Hematopoietic multipotent progenitor cell treated with erythropoietin and hydrocortisone succinate and interleukin-3 and kit ligand, for 17 days (in vitro differentiated cells): Measurements from ENCODE around the gene MRGPRX3.
"Not testable (repeated sequence)": the region's sequence is repeated elsewhere in the genome, so short reads cannot be mapped to it uniquely, and the experiment has no call there.

Source experiments
- DNase-seq: peaks from one replicate; pipeline ENCODE4 v3.0.0-alpha.2; 2015; ENCODE audit warnings: low spot score

The MRGPRX3 gene

GRCh38 chr11:18132341-18132740 is at the start of gene MRGPRX3:
Gene MRGPRX3 (plus strand): TSS chr11:18132571. CDS start chr11:18137203, 4,632 bp downstream.
- no peak for DNase-seq

DNA sequence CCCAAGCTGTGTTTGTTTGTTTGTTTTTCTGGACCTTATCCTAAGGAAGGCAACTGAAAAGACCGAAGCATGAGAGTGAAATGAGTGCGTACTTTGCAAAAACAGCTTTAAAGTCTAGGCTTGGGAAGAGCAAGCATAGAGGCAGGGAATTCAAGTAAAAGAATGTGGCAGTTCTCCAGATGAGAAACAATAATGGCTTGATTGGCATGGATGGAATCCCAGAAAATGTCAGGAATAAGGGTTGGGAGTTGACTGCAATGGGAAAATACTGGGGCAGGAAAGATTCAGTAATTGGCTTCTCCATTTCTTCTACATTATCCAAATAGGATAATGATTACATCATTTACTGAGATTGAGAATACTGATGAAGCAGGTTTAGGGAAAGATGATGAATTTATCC is 44.0 kb upstream of the MRGPRX3 start:
- no peak for DNase-seq

DNA sequence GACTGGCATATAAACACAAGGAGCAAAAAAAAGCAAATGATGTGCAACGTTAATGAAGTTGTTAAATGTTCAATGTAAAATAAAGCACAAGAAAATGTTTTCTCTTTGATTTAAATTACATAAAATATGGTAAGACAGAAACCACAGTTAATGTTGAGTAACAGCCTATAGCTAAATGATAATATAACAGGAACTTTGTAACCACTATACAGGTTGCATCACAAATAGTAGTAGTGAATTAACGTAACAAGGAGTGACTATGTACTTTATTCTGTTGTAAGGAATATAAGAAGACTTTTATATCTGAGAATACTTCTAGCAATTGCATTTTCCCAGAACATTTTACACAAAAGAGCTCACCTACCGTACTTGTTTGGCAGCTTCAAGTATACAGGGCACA is 43.4 kb upstream of the MRGPRX3 start:
- no peak for DNase-seq

- no peak for DNase-seq
These were observed 40.6 kb upstream of the MRGPRX3 start for GRCh38 chr11:18091731-18092130.

- no peak for DNase-seq
These were observed 38.4 kb upstream of the MRGPRX3 start for GRCh38 chr11:18093959-18094358.

GRCh38 chr11:18100926-18101656 is 31.3 kb upstream of the MRGPRX3 start:
- no peak for DNase-seq

DNA sequence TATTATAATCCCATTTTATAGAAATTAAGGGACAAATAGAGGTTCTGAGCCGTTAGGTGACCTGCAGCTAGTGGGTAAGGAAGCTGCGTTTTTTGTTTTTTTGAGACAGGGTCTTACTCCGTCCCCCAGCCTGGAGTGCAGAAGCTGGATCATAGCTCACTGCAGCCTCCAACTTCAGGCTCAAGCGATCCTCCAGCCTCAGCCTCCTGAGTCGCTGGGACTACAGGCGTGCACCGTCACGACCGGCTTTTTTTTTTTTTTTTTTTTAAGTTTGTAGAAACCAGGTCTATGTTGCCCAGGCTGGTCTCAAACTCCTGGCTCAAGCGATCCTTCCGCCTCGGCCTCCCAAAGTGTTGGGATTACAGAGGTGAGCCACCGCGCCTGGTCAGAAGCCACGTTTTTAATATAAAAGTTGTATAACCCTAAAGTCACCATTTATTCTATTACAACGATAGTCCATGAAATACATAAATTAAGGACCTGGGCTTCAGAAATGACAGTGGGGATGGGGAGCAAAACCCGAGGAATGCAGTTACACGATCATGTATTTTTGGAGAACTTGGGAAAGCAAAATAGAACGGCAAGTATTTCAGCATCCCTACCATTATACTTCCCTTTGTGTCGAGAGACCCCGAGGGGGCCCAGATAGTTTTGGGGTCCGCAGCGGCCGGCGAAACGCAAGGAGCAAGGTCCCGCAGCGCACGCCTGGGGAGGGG is 27.1 kb upstream of the MRGPRX3 start:
- DNase-seq: no peak

GRCh38 chr11:18105802-18106574 is 26.4 kb upstream of the MRGPRX3 start, which contains the start of gene SAAL1:
Gene SAAL1 (minus strand): TSS chr11:18106082. CDS start chr11:18106041, 41 bp downstream.
- DNase-seq: peak; percentile 78

- DNase-seq: no peak
These were observed 25.7 kb upstream of the MRGPRX3 start for GRCh38 chr11:18106688-18107087.

DNA sequence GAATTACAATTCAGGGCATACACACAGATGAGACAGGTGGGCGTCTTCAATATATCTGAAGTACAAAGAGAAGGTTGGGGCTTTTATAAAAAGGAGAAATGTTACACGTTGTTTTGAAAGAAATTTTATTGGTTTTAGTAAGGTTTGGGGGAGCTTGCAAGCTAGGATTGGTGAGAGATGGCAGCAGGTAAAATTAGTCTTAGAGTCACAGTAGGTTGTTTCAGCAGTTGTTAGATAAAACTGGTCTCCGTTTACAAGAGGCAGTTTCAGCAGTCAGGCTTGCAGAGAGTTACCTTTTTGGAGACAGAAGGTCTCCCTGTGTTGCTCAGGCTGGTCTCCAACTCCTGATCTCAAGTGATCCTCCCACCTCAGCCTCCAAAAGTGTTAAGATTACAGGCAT is 24.1 kb upstream of the MRGPRX3 start:
- DNase-seq: no peak

DNA sequence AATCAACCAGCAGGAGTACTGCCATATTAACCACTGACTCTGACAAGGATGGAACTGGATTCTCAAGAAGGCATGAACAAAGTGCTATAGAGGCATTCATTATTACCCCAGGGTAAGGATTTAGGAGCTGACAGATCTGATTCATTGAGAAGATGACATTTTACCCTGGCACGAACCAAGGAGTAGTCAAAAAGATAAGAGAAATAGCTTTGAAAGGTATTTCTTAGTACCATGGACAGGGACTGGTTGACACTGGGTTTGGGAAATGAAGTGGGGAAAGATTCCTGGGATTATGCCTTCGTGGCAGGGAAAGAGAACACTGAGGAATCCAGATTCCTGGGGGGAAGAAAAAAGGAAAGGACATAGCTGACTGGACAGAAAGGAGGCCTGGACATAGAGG is 21.4 kb upstream of the MRGPRX3 start:
- DNase-seq: no peak

DNA sequence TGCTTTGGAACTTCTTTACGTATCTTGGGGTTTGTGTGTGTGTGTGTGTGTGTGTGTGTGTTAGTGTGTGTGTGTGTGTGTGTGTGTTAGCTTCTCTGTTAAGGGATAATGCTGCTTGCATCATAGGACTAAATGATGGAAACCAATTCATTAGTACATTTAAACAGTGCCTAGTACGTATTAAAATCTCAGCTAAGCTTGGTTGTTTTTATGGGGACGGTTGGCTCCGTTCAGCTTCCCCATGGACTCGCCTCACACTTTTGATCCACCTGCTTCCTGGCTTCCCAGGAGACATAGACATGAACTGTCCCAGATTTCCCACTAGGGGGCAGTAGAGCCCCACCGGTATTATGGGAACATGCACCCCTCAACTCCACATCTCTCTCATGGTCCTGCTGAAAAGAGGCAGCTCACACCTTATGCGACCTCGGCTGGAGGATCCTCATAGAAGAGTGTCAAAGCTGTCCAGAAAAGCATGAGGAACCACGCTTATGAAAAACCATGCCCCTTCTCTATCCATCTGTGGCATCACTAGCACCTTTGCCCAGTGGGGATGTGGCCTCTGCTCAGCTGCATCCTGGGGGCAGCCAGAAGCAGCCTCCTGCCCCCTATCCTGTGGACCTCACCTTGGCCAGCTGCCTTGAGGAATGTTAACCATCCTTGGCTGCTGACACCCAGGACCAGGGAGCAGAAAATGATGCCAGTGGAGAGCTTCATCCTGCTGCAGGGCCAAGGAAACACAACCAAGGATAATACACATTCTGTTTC is 16.8 kb upstream of the MRGPRX3 start:
- peak; percentile 67 for DNase-seq

DNA sequence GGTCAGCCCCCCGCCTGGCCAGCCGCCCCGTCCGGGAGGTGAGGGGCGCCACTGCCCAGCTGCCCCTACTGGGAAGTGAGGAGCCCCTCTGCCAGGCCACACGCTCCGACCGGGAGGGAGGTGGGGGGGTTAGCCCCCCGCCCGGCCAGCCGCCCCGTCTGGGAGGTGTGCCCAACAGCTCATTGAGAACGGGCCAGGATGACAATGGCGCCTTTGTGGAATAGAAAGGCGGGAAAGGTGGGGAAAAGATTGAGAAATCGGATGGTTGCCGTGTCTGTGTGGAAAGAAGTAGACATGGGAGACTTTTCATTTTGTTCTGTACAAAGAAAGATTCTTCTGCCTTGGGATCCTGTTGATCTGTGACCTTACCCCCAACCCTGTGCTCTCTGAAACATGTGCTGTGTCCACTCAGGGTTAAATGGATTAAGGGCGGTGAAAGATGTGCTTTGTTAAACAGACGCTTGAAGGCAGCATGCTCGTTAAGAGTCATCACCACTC is 11.0 kb upstream of the MRGPRX3 start:
- not testable (repeated sequence) for DNase-seq

GRCh38 chr11:18131115-18131514 is 1.3 kb upstream of the MRGPRX3 start:
- DNase-seq: not testable (repeated sequence)

GRCh38 chr11:18135308-18135707 is 2.9 kb downstream of the MRGPRX3 start:
- no peak for DNase-seq

DNA sequence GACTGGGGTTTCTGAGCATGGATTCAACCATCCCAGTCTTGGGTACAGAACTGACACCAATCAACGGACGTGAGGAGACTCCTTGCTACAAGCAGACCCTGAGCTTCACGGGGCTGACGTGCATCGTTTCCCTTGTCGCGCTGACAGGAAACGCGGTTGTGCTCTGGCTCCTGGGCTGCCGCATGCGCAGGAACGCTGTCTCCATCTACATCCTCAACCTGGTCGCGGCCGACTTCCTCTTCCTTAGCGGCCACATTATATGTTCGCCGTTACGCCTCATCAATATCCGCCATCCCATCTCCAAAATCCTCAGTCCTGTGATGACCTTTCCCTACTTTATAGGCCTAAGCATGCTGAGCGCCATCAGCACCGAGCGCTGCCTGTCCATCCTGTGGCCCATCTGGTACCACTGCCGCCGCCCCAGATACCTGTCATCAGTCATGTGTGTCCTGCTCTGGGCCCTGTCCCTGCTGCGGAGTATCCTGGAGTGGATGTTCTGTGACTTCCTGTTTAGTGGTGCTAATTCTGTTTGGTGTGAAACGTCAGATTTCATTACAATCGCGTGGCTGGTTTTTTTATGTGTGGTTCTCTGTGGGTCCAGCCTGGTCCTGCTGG is 4.9 kb downstream of the MRGPRX3 start:
- no peak for DNase-seq

DNA sequence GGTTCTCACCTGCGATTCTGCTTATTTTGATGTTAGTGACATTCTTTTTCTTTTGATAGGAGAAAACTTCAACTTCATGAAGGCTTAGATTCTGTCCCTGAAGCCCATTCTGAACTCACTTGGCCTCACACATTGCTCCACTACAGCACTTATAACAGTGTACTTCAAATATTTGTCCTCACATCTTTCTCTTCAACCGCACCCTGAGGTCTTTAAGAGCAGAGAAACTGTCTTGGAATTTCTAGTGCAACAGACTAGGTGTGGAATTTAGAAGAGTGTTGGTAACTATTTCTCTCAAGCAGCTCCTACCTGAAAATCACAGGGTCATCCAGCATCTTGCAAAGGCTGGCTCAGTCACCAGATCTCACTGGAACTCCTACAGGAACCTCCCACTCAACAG is 7.8 kb downstream of the MRGPRX3 start:
- no peak for DNase-seq

DNA sequence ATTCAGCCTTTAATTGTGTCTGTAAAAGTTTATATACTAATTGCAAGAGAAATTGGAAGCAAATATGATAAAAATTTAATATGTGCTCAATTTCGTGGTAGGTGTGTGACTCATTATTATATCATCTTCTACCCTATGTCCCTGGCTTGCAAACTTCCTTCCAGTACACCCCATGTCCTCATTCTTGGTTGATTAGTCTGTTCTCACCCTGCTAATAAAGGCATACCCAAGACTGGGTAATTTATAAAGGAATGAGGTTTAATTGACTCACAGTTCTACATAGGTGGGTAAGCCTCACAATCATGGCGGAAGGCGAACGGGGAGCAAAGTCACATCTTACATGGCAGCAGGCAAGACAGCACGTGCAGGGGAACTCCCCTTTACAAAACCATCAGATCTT is 11.9 kb downstream of the MRGPRX3 start:
- no peak for DNase-seq

DNA sequence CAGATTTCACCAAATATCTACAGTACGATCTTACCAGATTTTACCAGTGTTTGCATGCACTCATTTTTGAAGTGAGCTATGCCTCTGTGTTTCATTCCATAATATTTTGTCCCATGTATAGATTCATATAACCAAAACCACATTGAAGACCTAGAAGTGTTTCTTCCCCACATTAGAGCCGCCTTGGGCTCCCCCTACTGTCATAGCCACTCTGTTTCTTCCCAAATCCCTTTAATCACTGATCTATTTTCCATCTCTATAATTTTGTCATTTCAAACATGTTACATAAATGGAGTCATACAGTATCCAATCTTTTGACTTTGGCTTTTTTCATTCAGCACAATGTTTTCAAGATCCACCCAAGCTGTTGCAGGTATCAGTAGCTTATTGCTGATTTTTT is 12.7 kb downstream of the MRGPRX3 start:
- DNase-seq: no peak

GRCh38 chr11:18145837-18146236 is 13.5 kb downstream of the MRGPRX3 start:
- DNase-seq: no peak

GRCh38 chr11:18151581-18151980 is 19.2 kb downstream of the MRGPRX3 start:
- DNase-seq: no peak
